ENCODE measurements around the gene BMPR1B.
"Not testable (repeated sequence)": the region's sequence is repeated elsewhere in the genome, so short reads cannot be mapped to it uniquely, and the experiment has no call there.

Gene BMPR1B

GRCh38 chr4:95091272-95091671 lies 333.5 kb downstream of the BMPR1B start:
- no peak for DNase-seq (ENCODE audit: low read depth)

DNA sequence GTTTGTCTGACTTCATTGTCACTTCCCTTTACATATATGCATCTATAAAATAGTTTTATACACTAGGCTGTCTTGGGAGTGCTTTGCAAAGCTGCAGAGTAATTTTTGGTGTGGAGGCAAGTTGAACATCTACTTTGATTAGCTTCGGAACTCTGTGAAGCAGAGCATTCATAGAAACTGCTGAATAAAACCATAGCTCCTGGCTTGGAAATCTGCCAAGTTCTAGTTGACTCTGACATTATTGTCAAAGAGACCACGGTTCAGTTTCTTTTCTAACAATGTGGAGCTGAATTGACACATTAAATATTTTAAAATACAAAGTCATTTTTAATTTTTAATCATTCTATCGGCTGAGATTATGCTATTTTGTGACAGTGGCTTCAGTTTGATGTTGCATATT lies 335.0 kb downstream of the BMPR1B start:
- no peak for DNase-seq (ENCODE audit: low read depth)

- no peak for DNase-seq (ENCODE audit: low read depth)
These were observed 335.7 kb downstream of the BMPR1B start for GRCh38 chr4:95093460-95093859.

- no peak for DNase-seq (ENCODE audit: low read depth)
These were observed 336.5 kb downstream of the BMPR1B start for GRCh38 chr4:95093936-95094929.

DNA sequence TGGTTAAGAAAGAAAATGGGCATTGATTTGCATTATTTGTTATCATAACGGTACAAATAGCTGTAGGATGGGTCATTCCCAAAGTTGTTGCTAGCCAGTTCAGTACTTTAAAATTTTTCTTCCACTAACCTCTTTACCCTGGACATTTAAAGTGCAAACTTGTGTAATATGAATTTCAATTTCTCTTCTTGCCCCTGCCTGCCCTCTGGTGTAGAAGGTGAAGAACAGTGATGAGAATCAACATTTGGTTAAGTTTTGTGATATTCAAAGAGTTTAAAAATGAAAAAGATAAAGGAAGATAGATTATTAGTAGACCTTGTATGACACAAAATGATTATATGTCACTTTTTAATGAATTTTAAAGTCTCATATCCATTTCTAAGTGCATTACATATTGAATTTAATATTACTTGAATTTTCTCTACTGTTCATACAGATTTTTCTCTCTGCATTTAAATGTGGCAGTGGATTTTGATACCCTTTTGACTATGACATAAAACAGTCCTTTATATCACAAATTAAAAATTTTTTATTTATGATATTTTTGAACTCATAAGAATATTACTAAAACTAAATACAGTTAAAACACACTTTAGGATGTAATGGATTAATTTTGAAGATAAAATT lies 337.7 kb downstream of the BMPR1B start:
- DNase-seq (ENCODE audit: low read depth): no peak

DNA sequence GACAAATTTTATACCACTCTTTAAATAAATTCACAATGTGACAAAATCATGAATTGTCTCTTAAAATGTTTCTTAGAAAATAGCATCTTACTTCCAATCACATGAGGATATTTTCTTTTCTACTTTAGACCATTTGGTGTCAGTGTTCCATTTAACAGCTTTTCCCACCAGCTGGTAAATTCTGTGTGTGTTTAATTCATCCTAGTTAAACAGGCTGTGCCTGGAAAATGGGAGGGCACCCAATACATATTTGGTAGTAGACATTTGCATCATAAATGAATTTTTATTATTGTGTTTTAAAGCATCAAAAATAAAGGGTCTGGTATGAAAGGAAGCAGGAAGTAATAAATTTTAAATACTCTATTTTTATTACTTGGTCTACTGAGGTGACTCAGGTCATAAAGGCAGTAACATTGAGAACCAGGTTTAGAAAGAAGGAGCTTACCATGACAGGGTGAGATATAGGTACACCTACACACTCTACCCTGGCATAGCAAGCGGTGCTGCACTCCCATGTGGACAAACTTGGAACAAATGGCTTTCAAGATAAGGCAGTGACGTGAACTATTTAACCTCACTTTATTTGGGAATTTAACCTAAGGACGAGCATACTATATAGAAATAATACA lies 344.5 kb downstream of the BMPR1B start:
- DNase-seq (ENCODE audit: low read depth): no peak

GRCh38 chr4:95105112-95105511 lies 347.4 kb downstream of the BMPR1B start:
- no peak for DNase-seq (ENCODE audit: low read depth)

- no peak for DNase-seq (ENCODE audit: low read depth)
These were observed 348.2 kb downstream of the BMPR1B start for GRCh38 chr4:95105983-95106382.

- DNase-seq (ENCODE audit: low read depth): no peak
These were observed 348.7 kb downstream of the BMPR1B start for GRCh38 chr4:95106408-95106928.

DNA sequence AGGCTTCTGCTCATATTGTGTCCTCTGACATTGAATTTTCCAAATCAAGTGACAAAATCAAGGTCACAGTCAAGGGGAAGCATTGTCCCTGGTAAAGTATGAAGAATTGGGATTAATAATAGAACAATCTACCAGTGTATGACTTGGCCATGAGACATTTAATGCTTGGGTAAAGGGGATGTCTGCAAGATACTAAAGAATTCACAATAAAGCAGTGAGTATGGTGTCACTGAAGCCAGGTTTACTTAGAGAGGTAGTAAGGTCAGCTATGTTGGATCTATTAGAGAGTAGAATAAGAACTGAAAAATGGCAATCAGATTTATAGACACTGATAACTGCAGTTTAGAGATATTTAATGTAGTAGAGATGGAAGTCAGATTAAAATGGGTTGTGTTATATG lies 349.2 kb downstream of the BMPR1B start:
- DNase-seq (ENCODE audit: low read depth): no peak

- DNase-seq (ENCODE audit: low read depth): no peak
These were observed 349.9 kb downstream of the BMPR1B start for GRCh38 chr4:95107635-95108034.

DNA sequence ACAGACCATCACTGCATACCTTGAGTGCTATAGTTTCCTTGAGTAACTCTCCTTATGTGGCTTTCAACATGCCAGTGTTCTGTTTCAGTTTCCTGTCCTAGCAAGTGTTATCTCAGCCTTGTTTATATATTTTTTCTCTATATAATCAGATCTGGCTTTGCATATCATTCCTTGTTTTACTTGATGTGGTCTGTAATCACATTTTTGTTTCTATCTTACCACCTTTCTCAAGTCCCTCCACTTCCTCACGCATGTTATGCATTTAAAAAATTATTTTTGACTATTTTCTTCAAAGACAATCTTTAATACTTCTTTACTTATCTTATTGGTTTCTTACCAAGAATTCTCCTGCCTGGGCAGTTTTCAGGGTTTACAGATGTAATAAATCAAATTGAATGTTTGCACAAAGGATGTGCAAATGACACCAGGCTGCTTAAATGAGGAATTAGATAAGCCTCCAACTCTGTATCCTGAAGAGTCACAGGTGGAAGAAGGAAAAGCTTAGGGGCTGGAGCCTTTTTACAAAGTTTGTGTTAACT lies 351.2 kb downstream of the BMPR1B start:
- DNase-seq (ENCODE audit: low read depth): no peak

DNA sequence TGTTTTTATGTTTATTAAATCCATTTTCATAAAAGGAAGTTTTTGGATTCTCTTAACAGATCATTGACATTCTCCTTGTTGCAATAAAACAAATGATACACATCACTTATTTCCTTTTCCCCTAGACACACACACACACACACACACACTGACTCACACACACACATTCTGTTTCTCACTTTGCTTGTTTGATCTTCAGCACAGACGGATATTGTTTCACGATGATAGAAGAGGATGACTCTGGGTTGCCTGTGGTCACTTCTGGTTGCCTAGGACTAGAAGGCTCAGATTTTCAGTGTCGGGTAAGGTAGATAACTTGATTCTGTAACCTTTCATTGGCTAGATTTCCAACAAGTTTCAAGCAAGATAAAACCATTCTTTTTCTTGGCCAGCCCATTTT lies 356.8 kb downstream of the BMPR1B start:
- DNase-seq (ENCODE audit: low read depth): no peak

DNA sequence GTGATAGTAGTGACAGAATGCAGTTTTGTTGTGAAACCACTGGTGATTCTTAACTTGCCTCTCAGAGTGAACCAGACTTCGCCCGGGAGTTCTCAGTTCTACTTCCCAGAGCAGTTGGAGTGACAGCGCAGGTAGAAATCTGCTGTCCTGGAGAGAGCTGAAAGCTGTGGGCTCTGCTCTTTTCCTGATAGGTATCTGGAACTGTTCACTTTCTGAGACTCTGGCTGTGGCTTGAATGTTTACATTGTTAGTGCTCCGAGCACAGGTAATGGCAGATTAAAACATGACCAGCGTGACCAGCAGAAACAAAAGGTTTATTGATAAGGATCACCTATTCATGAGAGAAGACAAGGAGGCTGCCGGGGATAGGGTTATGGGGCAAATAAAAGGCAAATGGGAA lies 360.7 kb downstream of the BMPR1B start:
- no peak for DNase-seq (ENCODE audit: low read depth)

DNA sequence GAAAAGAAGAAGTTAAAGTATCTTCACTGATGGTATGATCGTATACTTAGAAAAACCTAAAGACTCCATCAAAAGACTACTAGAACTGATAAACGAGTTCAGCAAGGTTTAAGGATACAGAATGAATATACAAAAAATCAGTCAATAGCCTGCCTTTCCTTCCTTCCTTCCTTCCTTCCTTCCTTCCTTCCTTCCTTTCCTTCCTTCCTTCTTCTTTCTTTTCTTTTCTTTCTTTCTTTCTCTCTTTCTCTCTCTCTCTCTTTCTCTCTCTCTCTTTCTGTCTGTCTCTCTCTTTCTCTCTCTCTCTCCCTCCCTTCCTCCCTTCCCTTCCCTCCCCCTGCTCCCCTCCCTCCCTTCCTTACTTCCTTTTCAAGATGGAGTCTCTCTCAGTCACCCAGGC lies 362.7 kb downstream of the BMPR1B start:
- DNase-seq (ENCODE audit: low read depth): no peak

GRCh38 chr4:95122001-95122400 lies 364.2 kb downstream of the BMPR1B start:
- DNase-seq (ENCODE audit: low read depth): no peak

- no peak for DNase-seq (ENCODE audit: low read depth)
These were observed 367.2 kb downstream of the BMPR1B start for GRCh38 chr4:95124906-95125504.

GRCh38 chr4:95129031-95129430 lies 371.3 kb downstream of the BMPR1B start:
- no peak for DNase-seq (ENCODE audit: low read depth)

DNA sequence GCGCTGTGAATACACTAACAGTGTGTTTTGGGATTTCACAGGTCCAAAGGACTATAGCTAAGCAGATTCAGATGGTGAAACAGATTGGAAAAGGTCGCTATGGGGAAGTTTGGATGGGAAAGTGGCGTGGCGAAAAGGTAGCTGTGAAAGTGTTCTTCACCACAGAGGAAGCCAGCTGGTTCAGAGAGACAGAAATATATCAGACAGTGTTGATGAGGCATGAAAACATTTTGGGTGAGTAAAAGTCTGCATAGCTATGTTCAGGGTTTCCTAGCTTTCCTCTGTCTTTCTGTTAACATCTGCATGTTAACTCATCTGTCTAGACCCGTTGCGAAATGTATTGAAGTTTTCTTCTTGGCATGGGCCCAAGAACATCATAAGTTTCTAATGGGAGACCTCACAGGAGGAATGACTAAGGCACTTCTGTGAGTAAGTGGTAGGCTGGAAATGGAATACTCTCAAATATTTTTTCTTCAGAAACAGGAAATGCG lies 372.1 kb downstream of the BMPR1B start:
- no peak for DNase-seq (ENCODE audit: low read depth)

DNA sequence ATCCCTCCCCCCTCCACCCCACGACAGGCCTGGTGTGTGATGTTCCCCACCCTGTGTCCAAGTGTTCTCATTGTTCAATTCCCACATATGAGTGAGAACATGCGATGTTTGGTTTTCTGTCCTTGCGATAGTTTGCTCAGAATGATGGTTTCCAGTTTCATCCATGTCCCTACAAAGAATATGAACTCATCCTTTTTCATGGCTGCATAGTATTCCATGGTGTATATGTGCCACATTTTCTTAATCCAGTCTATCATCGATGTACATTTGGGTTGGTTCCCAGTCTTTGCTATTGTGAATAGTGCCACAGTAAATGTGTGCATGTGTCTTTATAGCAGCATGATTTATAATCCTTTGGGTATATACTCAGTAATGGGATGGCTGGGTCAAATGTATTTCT lies 376.3 kb downstream of the BMPR1B start:
- DNase-seq (ENCODE audit: low read depth): not testable (repeated sequence)

- DNase-seq (ENCODE audit: low read depth): not testable (repeated sequence)
These were observed 381.7 kb downstream of the BMPR1B start for GRCh38 chr4:95139424-95139823.

GRCh38 chr4:95141361-95141760 lies 383.6 kb downstream of the BMPR1B start:
- no peak for DNase-seq (ENCODE audit: low read depth)

Measured in activated T-cell treated with anti-CD3 and anti-CD28 coated beads for 48 hours (primary cell).